DND-41 (cell line): ENCODE results near the gene CFAP251.

Experiments used
- ATAC-seq: fragments of 200-7000 bp; cut with Tn5 transposase; 3 replicates; pipeline ENCODE4 v1.9.1; 2021; ENCODE audit warnings: low read depth; ENCODE audit not compliant: insufficient read depth
- DNase-seq: peaks from one replicate; pipeline ENCODE4 v3.0.0-alpha.2; 2020
- H2AFZ ChIP-seq: 2 replicates; pipeline ENCODE4 v1.6.0; 2012; ENCODE audit warnings: low read depth, low read length
- H3K27ac ChIP-seq: 2 replicates; pipeline ENCODE4 v1.5.1; 2012; ENCODE audit warnings: low read length, inconsistent platforms
- H3K27me3 ChIP-seq: fragments of 200-600 bp; sonication (generic); 2 replicates; pipeline ENCODE4 v1.6.0; 2012; ENCODE audit warnings: low read length, mild to moderate bottlenecking, inconsistent platforms; ENCODE audit not compliant: insufficient read depth, poor library complexity
- H3K36me3 ChIP-seq: 2 replicates; pipeline ENCODE4 v1.5.1; 2012; ENCODE audit warnings: low read length, inconsistent platforms; ENCODE audit not compliant: insufficient read depth
- H3K4me1 ChIP-seq: 2 replicates; pipeline ENCODE4 v1.5.1; 2012; ENCODE audit warnings: mild to moderate bottlenecking, low read length; ENCODE audit not compliant: insufficient read depth
- H3K4me2 ChIP-seq: 2 replicates; pipeline ENCODE4 v1.6.0; 2012; ENCODE audit warnings: mild to moderate bottlenecking, moderate library complexity, low read length, inconsistent platforms; ENCODE audit not compliant: insufficient read depth
- H3K4me3 ChIP-seq, 2 experiments: fragments of 200-600 bp in 1 of 2; shearing (Covaris generic) in 1 of 2; 2 replicates each; pipeline ENCODE4 v1.5.1; 2012 to 2016; ENCODE audit warnings: inconsistent platforms in 2 of 2, low read length in 2 of 2, mild to moderate bottlenecking in 2 of 2, low read depth in 1 of 2, moderate library complexity in 1 of 2
- H3K79me2 ChIP-seq: 2 replicates; pipeline ENCODE4 v1.6.0; 2012; ENCODE audit warnings: low read length, inconsistent platforms; ENCODE audit not compliant: insufficient read depth
- H3K9ac ChIP-seq: 2 replicates; pipeline ENCODE4 v1.6.0; 2012; ENCODE audit warnings: low read depth, mild to moderate bottlenecking, inconsistent platforms, low read length, moderate library complexity
- H3K9me3 ChIP-seq: 2 replicates; pipeline ENCODE4 v1.5.1; 2012; ENCODE audit warnings: low read length, moderate library complexity, mild to moderate bottlenecking, inconsistent platforms; ENCODE audit not compliant: insufficient read depth, severe bottlenecking
- H4K20me1 ChIP-seq: 2 replicates; pipeline ENCODE4 v1.6.0; 2012; ENCODE audit warnings: low read length; ENCODE audit not compliant: insufficient read depth
- CTCF ChIP-seq: IDR thresholded peaks from 2 replicates; pipeline ENCODE4 v1.5.1; 2012; ENCODE audit warnings: borderline replicate concordance, low read length, moderate library complexity, mild to moderate bottlenecking; ENCODE audit not compliant: poor library complexity, severe bottlenecking; ENCODE audit errors: extremely low read depth
- EZH2 ChIP-seq: IDR thresholded peaks from 3 replicates; pipeline ENCODE4 v1.6.1; 2012; ENCODE audit warnings: borderline replicate concordance, low read depth, mild to moderate bottlenecking, moderate library complexity, low read length, inconsistent platforms; ENCODE audit not compliant: severe bottlenecking

Gene CFAP251

GRCh38 chr12:121975021-121975420 lies 56.6 kb downstream of the CFAP251 start:
- peaks cover 8% of the 10 kb centered on the region for H3K9me3 ChIP-seq
- TF ChIP-seq CTCF (no peak), EZH2 (no peak)
- no peak overlapping the region for H3K9ac ChIP-seq
- no peaks in the 10 kb centered on the region for H3K4me1 ChIP-seq
- DNase-seq: no peak
- H3K27me3 ChIP-seq: no peaks in the 10 kb centered on the region
- H3K79me2 ChIP-seq: no peaks in the 10 kb centered on the region
- ATAC-seq: no peak
- H3K4me3 ChIP-seq: no peak overlapping the region
- no peak overlapping the region for H2AFZ ChIP-seq
- no peak overlapping the region for H3K27ac ChIP-seq
- no peak overlapping the region for H3K4me2 ChIP-seq
- no peaks in the 10 kb centered on the region for H3K36me3 ChIP-seq
- H4K20me1 ChIP-seq: no peaks in the 10 kb centered on the region

- no peaks in the 10 kb centered on the region for H3K79me2 ChIP-seq
- H3K27me3 ChIP-seq: no peaks in the 10 kb centered on the region
- peaks cover 8% of the 10 kb centered on the region for H3K9me3 ChIP-seq
- no peak overlapping the region for H2AFZ ChIP-seq
- ATAC-seq (no peak), DNase-seq (no peak)
- no peak overlapping the region for H3K27ac ChIP-seq
- TF ChIP-seq EZH2 (no peak), CTCF (no peak)
- no peaks in the 10 kb centered on the region for H3K36me3 ChIP-seq
- no peak overlapping the region for H3K9ac ChIP-seq
- no peak overlapping the region for H3K4me3 ChIP-seq
- no peaks in the 10 kb centered on the region for H4K20me1 ChIP-seq
- H3K4me2 ChIP-seq: no peak overlapping the region
- no peaks in the 10 kb centered on the region for H3K4me1 ChIP-seq
These were observed 58.6 kb downstream of the CFAP251 start for GRCh38 chr12:121976950-121977349.

DNA sequence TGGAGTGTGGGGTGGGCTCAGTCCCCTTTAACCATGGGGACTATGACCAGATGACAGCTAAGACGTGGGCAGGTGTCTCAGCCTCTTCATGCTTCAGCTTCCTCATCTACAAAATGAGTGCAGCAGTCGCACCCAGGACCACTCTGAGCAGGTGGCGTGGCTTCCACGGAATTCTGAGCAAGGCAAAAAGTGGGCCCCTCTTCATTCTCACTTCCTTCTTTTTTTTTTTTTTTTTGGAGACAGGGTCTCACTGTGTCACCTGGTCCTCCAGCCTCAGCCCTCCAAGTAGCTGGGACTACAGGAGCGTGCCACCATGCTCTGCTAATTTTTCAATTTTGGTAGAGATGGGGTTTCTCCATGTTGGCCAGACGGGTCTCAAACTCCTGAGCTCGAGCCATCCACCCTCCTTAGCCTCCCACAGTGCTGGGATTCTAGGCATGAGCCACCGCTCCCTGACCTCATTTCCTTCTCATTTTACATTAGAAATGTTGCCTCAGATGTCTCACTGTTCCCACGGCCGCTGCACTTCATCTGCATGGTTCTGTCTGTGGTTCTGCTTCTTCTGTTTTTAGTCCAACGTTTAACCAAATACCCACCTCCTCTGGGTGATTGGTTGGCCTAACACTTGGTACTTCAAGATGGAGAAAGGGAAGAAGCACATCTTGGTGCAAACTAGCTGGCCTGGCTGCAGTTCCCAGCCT lies 61.9 kb downstream of the CFAP251 start:
- Histone ChIP-seq H3K79me2 (no peaks in the 10 kb centered on the region), H3K27me3 (no peaks in the 10 kb centered on the region), H3K36me3 (no peaks in the 10 kb centered on the region), H3K4me1 (peaks cover 11% of the 10 kb centered on the region), H3K9me3 (no peaks in the 10 kb centered on the region), H3K27ac (no peak overlapping the region), H3K4me2 (no peak overlapping the region), H4K20me1 (no peaks in the 10 kb centered on the region), H2AFZ (no peak overlapping the region), H3K4me3 (no peak overlapping the region), H3K9ac (no peak overlapping the region)
- TF ChIP-seq CTCF (no peak), EZH2 (no peak)
- no peak for DNase-seq
- ATAC-seq: no peak

GRCh38 chr12:121980892-121981272 lies 62.5 kb downstream of the CFAP251 start:
- Histone ChIP-seq H3K4me2 (no peak overlapping the region), H3K27ac (no peak overlapping the region), H3K79me2 (no peaks in the 10 kb centered on the region), H3K9me3 (no peaks in the 10 kb centered on the region), H3K4me3 (no peak overlapping the region), H2AFZ (no peak overlapping the region), H3K4me1 (peaks cover 11% of the 10 kb centered on the region), H3K27me3 (no peaks in the 10 kb centered on the region), H3K36me3 (no peaks in the 10 kb centered on the region), H4K20me1 (no peaks in the 10 kb centered on the region), H3K9ac (no peak overlapping the region)
- DNase-seq: no peak
- TF ChIP-seq CTCF (no peak), EZH2 (no peak)
- no peak for ATAC-seq
